SK-N-MC (cell line): Measurements from ENCODE around the gene INMT.

Experiments used
- EZH2 ChIP-seq: fragments of 200-600 bp; sonication (generic); IDR thresholded peaks from one replicate; pipeline ENCODE4 v1.6.1; 2017; ENCODE audit warnings: antibody characterized with exemption
- POLR2AphosphoS5 ChIP-seq: IDR thresholded peaks from 2 replicates; pipeline ENCODE4 v1.6.1; 2012; ENCODE audit warnings: mild to moderate bottlenecking, low read depth, low read length, borderline replicate concordance

GRCh38 chr7:30727061-30727945, 24.6 kb upstream of the INMT start:
- TF ChIP-seq POLR2AphosphoS5 (no peak), EZH2 (no peak)
